M059J (cell line): ENCODE data around the gene UMOD. TPM values are rescaled to one million over a fixed set of nuclear protein-coding genes. Genes with fewer than 3 reads are reported as not detected.
A peak's percentile ranks its signal among the peaks of the same experiment; 100 is the strongest.

Experiments
- DNase-seq: peaks from one replicate; pipeline ENCODE4 v3.0.0-alpha.2; 2012; ENCODE audit warnings: low read depth
- total RNA-seq: library from RNA; depleted of rRNA; stranded (reverse); fragments of >200 nt; shearing (Covaris generic); gene quantifications from 2 replicates; pipeline ENCODE4 v1.2.3, GENCODE V29; 2014; rRNA removed

The UMOD gene
- total RNA-seq: not detected in 2 replicates

GRCh38 chr16:20352615-20353014, at the start of gene UMOD:
TSS of gene UMOD (minus strand) at chr16:20352715. CDS start at chr16:20350737, 1,978 bp downstream.
- DNase-seq: no peak

GRCh38 chr16:20401475-20402016, 49.0 kb upstream of the UMOD start:
- DNase-seq: peak; percentile 72

- DNase-seq: peak; percentile 28
These were observed 48.6 kb upstream of the UMOD start for GRCh38 chr16:20401066-20401465.

GRCh38 chr16:20399185-20399584, 46.7 kb upstream of the UMOD start:
- no peak for DNase-seq

GRCh38 chr16:20398603-20399002, 46.1 kb upstream of the UMOD start:
- no peak for DNase-seq

GRCh38 chr16:20397468-20398074, 45.1 kb upstream of the UMOD start:
- no peak for DNase-seq

- no peak for DNase-seq
These were observed 44.4 kb upstream of the UMOD start for GRCh38 chr16:20396846-20397467.

- DNase-seq: no peak
These were observed 43.4 kb upstream of the UMOD start for GRCh38 chr16:20395946-20396345.

GRCh38 chr16:20393801-20394577, 41.5 kb upstream of the UMOD start:
- DNase-seq: peak; percentile 50

GRCh38 chr16:20391045-20391444, 38.5 kb upstream of the UMOD start:
- DNase-seq: no peak

- no peak for DNase-seq
These were observed 36.3 kb upstream of the UMOD start for GRCh38 chr16:20388854-20389253.

GRCh38 chr16:20387978-20388377, 35.5 kb upstream of the UMOD start:
- DNase-seq: no peak

GRCh38 chr16:20385844-20386832, 33.6 kb upstream of the UMOD start:
- peak; percentile 41 for DNase-seq

GRCh38 chr16:20383106-20384029, 30.9 kb upstream of the UMOD start:
- DNase-seq: peak; percentile 74

- DNase-seq: no peak
These were observed 29.9 kb upstream of the UMOD start for GRCh38 chr16:20382202-20382948.

GRCh38 chr16:20380782-20381181, 28.3 kb upstream of the UMOD start:
- no peak for DNase-seq

- DNase-seq: no peak
These were observed 24.7 kb upstream of the UMOD start for GRCh38 chr16:20377181-20377580.

- no peak for DNase-seq
These were observed 20.2 kb upstream of the UMOD start for GRCh38 chr16:20372701-20373100.

GRCh38 chr16:20369452-20370054, 17.0 kb upstream of the UMOD start:
- DNase-seq: no peak
